GDM1 (cell line): Measurements from ENCODE around the gene AHCYL2.
A peak's percentile ranks its signal among the peaks of the same experiment; 100 is the strongest.
"Not testable (repeated sequence)": the region's sequence is repeated elsewhere in the genome, so short reads cannot be mapped to it uniquely, and the experiment has no call there.

ENCODE experiments used
- DNase-seq: peaks from one replicate; lab custom pipeline; 2025; lab: John Stamatoyannopoulos, UW

Gene AHCYL2

GRCh38 chr7:129292861-129293260, 68.0 kb downstream of the AHCYL2 start:
- DNase-seq, result no peak

DNA sequence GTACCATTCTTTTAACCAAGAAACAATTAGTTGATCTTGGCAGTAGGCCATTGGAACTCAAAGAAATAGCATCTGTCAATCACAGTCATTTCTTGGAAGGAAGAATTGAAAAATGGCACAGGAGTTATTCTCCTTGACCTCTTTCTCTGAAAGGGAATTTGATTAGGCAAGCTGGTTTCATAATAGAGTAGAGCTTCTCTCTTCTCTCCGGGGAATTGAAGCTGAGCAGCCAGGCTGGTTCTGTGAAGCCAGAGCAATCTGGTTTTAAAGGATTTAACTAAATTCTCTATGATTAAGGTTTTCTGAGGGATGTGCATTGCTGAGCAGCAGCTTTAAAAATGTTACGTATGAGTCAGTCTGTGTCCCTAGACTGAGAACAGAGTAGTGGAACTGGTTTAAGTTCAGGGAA, 70.2 kb downstream of the AHCYL2 start:
- DNase-seq, result no peak

GRCh38 chr7:129298268-129298893, 73.6 kb downstream of the AHCYL2 start:
- DNase-seq, result peak; percentile 9

GRCh38 chr7:129299889-129300288, 75.1 kb downstream of the AHCYL2 start:
- DNase-seq, result no peak

DNA sequence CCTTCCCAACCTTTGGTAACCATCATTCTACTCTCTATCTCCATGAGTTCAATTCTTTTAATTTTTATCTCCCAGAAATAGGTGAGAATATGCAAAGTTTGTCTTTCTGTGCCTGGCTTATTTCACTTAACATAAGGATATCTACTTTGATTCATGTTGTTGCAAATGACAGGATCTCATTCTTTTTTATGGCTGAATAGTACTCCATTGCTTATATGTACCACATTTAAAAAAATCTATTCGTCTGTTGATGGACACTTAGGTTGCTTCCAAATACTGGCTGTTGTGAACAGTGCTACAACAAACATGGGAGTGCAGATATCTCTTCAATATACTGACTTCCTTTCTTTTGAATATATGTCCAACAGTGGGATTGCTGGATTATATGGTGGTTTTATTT, 75.5 kb downstream of the AHCYL2 start:
- DNase-seq, result not testable (repeated sequence)

DNA sequence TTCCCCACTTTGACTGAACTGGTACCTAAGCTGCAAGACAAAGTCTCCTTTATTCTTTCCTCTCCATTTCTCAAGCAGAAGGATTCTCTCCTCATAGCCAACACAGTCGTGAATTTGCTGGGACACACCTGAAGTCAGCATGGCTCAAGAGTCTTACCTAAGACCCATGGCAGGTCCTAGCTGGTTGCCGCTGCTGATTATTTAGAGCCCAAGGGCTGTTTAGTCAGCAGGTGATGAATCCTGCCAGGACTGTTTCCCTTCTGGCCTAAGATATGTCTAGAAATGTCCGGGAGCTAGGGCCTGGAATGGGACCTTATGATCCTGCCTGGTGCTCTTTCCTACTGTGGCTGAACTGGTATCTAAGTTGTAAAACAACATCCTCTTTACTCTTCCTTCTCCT, 82.8 kb downstream of the AHCYL2 start:
- no peak for DNase-seq

- no peak for DNase-seq
These were observed 83.2 kb downstream of the AHCYL2 start for GRCh38 chr7:129308047-129308446.

- DNase-seq, result no peak
These were observed 86.6 kb downstream of the AHCYL2 start for GRCh38 chr7:129311429-129311828.

- DNase-seq, result no peak
These were observed 88.5 kb downstream of the AHCYL2 start for GRCh38 chr7:129313282-129313681.

- DNase-seq, result no peak
These were observed 91.1 kb downstream of the AHCYL2 start for GRCh38 chr7:129315960-129316359.

GRCh38 chr7:129317450-129317849, 92.6 kb downstream of the AHCYL2 start:
- DNase-seq, result no peak

GRCh38 chr7:129327076-129327475, 102.2 kb downstream of the AHCYL2 start:
- no peak for DNase-seq

DNA sequence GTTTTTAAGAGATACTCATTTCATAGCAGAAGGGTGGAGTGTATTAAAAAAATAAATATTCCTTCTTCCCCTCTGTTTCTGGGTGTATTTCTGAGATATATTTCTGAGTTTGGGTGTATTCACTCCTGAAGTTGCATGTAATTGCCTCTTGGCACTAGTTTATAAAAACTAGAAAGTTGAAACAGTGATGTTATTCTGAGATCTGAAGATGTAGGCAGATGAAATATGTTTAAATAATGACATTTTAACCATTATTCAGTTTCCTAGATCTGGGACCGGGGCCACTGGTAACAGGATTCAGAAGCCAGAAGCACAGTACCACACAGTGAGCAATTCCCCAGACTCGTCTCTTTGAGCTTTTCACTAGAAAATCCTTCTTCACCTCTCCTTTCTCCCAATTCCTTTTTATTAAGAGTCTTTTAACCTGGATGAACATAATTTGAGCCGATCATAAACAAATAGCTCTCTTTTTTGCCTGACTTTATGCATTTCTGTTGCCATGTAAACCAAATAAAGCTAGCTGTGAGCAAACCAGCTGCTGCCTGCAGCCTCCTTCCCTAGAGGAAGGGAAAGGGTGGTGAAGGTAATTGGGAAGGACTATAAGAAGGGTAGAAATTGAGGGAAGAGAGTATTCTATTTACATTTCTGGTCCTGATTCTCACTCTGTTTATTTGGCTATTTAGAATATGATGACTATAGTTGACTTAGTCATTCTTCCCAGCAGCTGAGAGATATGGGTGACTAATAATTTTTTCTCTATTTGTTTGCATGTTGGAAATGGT, 107.6 kb downstream of the AHCYL2 start:
- no peak for DNase-seq

DNA sequence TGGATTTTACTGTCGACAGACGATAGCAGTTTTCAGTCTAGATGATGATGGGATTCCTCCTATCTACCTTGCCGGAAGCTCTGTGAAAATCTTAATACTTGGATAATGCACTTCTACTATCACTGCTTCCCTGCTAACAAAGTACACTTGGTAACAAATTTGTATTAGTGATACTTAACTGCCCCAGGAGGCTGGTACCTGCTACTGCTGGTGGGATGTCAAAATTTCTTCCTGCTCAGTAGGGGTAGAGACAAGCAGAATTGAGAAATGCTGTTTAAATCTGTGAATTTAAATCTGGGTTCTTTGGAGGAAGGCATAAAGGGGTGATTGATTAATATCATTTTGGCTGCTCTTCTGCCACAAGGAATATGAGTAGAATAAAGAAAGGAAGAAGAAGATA, 109.6 kb downstream of the AHCYL2 start:
- DNase-seq, result no peak

GRCh38 chr7:129338450-129338849, 113.6 kb downstream of the AHCYL2 start:
- no peak for DNase-seq

DNA sequence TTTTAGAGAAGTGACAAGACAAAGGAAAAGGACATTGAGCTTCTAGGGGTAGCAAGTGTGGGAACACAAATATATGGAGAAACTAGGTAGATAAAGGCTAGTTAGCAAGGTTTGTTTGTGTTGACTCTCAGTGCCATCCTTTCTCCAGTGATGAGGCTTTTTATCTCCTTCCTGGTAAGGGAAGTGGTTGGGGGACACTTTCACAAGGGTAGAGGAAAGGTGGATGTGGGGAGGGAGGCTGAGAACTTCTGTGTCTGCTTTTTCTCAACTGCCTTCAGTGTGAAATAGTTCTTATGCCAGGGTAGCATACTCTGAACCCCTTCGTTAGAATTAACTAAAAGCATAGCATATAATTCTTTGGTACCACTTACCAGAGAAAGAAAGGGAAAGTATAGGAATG, 116.4 kb downstream of the AHCYL2 start:
- no peak for DNase-seq

- DNase-seq, result no peak
These were observed 117.3 kb downstream of the AHCYL2 start for GRCh38 chr7:129341816-129342806.

GRCh38 chr7:129343099-129343700, 118.4 kb downstream of the AHCYL2 start:
- DNase-seq, result peak; percentile 5

- DNase-seq, result no peak
These were observed 122.5 kb downstream of the AHCYL2 start for GRCh38 chr7:129347330-129347729.

- no peak for DNase-seq
These were observed 123.4 kb downstream of the AHCYL2 start for GRCh38 chr7:129348023-129348740.

DNA sequence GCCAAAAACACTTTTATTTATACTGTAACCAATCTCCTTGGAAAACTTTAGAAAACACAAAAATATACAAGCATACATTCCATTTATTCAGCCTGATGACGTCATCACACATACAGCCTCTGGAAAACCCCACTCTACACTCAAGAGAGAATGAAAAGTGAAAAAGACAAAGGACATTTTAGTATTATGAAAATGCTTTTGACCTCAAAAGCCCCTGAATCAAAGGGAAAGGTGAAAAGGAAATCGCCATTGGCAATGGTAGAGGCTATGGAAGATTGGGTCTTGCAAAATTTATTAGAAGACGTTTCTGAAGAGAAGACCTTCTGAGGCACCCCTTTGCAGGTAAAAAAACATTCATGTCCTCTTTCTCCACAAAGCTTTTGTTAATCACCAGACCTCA, 126.5 kb downstream of the AHCYL2 start:
- DNase-seq, result no peak
